Measurements from ENCODE around the gene DAB1.
"Not testable (repeated sequence)": the region's sequence is repeated elsewhere in the genome, so short reads cannot be mapped to it uniquely, and the experiment has no call there.

The DAB1 gene

DNA sequence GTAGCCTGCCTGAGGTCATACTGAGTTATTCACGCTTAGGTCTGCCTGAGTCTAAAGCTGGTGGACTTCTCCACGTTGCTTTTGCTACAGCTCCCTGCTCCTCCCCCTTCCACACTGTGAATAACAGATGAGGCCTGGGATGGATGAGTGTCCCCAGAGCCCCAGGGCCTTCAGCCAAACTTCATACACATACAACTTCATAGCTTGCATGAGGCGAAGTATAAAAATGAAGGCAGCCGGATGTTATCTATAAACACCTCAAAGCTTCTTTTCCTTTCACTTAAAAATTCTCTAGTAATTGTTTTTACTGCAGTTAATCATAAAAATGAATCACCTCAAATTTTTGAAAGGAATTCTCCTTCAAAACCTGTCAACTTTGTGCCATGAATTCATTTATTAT, 70.2 kb downstream of the DAB1 start:
- DNase-seq = no peak

DNA sequence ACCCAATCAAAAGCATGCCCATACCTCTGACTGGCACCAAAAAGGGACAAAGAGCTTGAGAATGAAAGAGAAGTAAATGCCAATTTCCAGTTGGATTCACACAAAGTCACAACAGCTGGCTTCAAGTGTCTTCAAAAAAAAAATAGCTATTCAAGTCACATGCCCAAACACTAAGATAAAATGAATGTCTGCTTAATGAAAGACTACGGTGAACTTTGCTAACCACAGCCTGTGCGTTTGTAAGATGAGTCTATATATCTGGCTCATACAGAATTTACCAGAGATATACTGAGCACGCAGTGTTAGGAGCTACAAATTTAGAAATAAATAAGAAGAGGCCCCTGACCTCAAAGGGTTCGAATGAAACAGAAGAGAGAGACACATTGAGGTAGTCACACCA, 73.2 kb downstream of the DAB1 start:
- no peak for DNase-seq

DNA sequence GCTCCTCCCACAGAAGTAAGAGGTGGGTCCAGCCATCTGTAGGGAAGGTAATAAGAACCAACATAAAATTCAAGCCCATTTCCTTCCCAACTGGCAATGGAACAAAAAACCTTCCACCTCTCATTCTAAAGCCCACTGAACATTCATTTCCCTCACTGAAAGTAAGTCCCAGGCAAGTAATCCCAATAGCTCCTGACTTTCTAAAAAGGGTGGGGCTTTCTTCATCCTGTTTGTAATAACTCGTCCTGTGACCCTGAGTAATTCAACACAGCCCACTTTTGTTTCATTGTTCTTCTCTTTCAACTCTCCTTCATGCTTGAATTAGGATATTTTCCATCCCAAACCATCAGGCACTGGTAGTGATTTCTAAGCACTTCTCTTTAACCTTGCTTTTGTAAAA, 74.9 kb downstream of the DAB1 start:
- DNase-seq = no peak

DNA sequence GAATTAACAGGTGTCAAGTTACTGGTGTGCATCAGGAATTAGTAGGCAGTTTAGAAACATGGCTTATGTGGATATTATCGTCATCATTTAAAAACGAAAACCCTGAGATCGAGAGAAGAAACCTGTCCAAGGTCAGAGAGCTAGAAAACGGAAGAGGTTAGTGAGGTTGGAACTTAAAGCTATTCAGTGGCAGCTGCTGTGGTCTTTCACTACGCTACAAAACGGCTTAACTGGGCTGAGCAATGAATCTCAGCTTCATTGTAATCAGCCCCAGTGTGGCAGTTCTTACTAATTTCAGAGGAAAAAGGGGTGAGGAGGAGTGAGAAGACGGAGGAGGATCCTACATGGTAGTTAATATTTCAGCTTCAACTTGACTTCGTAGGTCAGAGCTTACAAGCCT, 77.9 kb downstream of the DAB1 start:
- DNase-seq = no peak

DNA sequence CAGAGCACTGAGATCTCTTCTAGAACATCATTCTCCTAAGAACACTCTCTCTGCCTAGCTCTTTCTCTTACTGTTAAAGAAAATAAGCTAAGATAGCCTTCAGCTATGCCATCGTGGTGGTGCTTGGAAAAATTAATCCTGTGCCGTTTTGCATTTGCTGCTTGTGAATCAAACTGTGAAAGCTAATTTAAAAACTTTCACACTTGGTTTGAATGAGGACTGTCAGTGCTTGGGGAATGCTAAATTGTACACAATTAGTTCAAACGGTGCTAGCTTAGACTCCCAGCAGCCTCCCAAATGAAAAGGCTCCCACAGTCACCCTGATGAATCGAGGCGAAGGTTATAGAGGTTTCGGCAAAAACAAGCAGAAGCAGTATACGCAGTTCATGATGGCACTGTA, 79.6 kb downstream of the DAB1 start:
- no peak for DNase-seq

DNA sequence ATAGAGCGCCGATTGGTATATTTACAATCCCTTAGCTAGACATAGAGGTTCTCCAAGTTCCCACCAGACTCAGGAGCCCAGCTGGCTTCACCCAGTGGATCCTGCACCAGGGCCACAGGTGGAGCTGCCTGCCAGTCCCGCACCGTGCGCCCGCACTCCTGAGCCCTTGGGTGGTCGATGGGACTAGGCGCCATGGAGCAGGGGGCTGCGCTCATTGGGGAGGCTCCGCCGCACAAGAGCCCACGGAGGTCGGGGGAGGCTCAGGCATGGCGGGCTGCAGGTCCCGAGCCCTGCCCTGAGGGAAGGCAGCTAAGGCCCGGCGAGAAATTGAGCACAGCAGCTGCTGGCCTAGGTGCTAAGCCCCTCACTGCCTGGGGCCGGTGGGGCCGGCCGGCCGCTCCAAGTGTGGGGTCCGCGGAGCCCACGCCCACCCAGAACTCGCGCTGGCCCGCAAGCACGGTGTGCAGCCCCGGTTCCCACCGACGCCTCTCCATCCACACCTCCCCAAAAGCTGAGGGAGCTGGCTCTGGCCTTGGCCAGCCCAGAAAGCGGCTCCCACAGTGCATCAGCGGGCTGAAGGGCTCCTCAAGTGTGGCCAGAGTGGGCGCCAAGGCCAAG, 80.5 kb downstream of the DAB1 start:
- not testable (repeated sequence) for DNase-seq

DNA sequence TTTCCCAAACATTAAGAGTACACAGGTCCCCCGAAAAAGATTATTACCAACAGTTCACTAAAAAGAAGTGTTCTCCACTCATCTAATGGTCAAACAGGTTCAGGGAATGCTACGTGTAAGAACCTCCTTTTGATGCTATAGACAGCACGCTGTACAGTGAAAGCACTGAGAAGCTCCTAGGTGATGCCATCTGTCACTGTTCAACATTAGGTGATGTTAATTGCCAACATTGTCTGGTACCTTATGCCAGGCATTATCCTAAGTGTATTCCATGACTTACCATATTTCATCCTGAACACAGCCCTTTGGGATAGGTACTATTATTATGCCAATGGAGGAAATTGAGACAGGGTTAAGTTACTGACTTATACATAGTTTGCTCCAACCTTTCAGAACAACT, 82.1 kb downstream of the DAB1 start:
- DNase-seq = no peak

DNA sequence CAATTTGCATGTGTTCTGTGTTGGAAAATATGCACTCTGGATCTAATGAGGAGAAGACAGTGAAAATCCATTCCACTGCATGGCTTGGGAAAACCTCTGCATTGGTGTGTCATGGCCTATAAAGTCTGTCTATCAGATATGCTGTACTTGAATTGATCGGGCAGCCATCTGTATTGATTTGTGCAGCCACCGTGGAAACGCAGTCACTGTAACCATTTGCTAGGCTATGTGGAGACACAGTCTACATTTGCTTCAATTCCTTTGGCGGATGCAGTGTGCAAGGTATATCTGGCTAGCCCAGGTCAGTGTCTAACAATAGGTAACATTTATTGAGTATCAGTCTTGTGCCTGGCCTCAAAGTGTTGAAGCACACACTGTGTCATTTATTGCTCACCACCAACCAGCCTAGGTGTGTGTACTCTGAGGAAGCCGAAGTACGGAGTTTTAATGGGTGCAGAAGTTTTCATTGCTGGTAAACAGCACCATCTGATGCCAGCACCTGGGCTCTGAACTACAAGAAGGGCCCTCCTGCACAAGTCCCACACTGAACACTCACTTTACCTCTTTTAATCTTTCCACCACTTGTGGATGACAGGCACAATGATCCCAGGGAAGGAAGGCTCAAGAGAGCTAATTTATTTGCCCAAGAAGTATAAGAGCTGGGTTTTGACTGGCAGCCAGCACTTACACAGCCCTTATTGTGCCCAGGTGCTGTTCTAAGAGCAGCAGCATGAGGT, 83.4 kb downstream of the DAB1 start:
- no peak for DNase-seq

DNA sequence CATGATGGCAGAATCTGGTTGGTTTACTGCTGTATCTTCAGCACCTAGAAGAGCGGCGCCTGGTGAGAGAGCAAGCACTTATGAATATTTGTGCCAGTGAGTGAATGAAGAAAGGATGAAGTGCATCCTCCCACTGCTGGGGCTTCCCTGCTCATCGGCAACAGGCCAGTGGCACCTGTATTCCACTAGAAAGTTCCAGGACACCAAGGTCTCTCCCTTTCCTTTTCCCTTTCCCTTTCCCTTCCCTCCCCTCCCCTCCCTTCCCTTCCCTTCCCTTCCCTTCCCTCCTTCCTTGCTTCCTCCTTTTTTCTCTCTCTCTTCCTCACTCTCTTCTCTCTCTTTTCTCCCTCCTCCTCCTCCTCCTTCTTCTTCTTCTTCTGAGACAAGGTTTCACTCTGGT, 86.2 kb downstream of the DAB1 start:
- no peak for DNase-seq

DNA sequence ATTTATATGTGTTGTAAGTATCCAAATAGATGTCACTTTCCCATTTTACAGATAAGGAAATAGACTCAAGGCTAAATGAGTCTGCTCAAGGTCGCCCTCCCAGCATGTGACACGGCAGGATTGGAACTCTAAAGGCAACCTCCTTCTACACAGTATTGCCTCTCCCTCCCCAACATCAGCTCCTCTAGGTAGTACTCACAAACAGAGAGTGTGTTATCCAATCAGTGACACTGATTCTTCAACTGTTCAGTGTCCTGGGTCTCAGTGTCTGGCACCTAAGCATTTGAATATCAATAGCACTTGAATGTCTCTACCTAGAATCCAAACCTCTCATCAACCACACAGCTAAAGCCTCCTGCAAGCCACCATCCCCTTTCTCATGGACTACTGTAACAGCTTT, 87.1 kb downstream of the DAB1 start:
- DNase-seq = no peak

DNA sequence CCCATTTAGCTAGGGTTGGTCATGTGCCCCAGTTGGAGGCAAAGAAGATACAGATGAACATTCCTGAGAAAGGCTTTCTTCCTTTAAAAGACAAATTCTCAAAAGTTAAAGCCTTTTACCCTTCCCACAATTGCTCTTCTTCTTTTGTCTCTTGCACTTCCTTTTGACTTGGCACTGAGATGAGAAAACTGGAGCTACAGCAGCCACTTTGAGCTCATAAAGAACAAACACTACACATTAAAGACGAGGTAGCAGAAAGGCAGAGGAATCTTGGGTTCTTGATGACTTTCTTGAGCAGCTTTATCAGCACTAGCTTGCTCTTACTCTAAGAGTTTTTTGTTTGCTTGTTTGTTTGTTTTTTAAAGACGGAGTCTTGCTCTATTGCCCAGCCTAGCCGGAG, 92.2 kb downstream of the DAB1 start:
- DNase-seq = no peak

DNA sequence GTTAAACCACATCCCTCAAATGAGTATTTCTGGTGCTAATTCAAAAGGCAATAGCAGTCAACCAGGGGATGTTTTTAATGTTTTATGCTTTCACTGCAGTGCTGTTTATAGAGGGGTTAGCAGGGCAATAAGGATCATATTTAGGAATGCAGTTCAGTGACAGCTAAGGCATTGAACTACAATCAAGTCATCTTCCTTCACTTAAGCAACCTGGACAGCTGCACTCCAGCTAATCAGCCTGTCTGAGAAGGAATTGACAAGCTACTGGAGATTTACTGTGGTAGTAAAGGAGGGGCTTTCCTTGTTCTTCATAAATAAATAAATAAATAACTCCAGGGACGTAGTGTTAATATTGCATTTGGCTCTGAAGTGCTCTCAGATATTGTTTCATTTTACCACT, 93.9 kb downstream of the DAB1 start:
- DNase-seq = no peak

DNA sequence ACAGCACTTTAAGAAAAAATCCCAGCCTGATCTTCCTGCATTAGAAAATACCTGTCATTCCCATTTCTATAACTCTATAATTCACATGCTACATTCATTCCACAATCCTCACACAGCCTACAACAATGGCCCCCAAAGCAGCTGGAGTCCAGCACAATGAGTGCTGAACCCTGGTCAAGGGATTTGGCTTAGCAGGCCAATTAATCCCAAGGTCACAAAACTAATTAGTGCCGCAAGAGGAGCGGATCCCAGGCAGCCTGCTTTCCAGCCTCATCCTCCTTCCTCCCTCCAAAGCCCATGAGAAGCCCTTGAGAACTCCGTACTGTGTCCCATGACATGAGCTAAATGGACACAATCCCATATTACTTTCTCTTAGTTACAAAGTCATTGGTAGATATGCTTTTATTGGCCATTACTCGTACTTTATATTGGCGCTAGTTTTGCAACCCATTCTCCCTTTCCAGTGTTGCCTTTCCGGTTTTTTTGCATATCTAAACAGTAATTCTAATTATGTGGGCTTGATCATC, 94.8 kb downstream of the DAB1 start:
- no peak for DNase-seq

DNA sequence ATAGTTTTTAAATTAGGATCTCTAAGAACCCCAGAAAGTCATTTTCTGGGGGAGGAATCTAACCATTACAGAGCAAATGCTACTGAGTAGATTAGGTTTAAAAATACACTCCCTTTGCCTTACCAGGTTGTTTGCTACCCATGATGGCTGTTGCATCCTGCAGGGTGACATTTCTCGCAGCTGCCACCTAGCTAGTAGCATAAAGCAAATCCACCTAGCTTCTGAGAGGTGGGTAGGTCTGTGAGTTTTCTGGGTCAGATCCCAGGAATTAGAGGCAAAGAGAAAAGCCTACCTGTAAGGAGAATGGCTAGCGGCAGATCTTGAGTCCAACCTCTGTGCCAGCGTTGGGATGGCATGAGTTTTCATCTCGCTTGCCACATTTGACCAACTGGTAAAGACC, 95.9 kb downstream of the DAB1 start:
- no peak for DNase-seq

DNA sequence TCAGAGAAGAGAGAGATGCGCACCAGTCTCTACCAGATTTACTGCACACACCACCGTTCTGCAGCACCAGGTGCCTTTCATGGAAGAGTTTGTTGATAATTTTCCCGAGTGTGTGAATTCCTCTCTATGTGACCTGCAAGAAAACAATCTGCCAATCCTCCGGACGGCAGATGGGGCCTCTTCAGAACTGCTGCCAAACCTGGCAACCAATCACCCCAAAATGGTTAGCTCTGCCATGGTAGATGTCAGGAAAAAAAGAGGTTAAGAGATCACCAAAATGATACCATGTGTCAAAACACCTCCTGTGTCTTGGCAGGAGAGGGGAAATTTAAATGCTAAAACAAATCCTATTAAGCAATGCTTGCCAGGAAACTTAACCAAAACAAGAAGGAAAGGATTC, 96.5 kb downstream of the DAB1 start:
- DNase-seq = no peak

DNA sequence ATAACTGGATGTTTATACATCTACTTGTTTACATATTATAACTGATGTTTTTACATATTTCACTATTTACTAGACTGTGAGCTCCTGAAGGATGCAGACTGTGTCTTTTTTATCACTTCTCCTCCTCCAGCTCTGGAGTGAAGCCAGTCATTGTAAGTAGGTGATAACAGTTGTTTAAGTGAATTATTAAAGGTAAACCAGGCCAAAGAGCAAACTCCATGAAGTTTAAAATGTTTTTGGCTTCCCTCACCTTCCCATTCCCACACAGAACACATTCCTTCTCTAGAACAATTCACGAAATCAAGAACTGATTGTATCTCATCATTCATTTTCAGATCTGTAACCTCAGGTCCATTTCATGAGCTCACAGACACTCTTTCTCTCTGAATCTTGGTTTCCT, 98.3 kb downstream of the DAB1 start:
- DNase-seq = no peak

DNA sequence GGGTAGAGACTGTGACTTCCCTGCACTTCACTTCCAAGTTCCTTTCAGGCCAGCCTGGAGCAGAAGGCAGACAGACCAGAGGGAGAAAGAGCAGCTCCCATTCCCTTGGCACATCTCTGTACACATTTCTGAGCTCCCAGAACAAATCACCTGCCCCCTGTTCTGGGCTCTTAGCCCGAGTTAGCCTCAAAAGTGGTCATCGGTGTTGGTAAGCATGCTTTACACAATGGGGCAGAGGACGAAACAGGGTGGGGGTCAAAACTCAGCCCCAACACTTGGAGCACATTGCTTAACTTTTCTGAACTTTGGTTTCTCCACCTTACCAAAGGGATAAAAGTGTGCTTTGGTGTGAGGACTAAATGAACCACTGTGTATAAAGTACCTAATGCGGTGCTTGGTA, 98.7 kb downstream of the DAB1 start:
- no peak for DNase-seq

DNA sequence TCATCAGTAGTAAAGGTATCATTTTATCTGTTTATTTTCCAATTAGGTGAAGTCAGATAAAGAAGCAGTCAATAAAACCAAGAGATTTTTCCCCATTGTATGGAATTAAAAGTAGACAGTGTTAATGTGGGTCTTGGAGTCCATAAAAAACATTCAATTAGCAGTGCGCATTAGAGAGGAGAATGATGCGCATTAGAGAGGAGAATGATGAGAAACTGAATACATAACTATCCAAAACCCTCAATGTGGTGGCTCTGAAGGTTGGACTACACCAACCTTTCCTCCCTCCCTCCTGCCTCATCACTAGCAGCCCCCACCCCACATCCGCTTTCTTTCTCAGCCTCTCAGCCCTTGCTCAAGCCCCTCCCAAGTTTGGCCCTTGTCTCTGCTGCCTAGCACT, 99.5 kb downstream of the DAB1 start:
- no peak for DNase-seq

DNA sequence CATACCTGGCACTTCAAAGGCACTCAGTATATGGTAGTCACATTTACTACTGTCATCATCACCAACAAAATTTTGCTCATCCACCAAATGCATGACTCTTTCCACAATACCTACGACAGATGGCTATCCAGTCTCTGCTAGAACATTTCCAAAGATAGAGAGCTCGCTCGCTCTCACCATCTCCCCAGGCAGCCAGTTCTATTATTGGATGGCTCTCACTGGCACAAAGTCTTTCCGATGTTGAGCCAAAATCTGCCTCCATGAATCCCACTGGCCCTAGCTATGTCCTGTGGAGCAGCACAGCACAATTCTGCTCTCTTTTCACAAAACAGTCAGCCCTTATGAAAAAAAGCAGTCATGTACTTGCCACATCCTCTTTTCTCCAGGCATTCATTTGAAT, 102.1 kb downstream of the DAB1 start:
- DNase-seq = no peak

DNA sequence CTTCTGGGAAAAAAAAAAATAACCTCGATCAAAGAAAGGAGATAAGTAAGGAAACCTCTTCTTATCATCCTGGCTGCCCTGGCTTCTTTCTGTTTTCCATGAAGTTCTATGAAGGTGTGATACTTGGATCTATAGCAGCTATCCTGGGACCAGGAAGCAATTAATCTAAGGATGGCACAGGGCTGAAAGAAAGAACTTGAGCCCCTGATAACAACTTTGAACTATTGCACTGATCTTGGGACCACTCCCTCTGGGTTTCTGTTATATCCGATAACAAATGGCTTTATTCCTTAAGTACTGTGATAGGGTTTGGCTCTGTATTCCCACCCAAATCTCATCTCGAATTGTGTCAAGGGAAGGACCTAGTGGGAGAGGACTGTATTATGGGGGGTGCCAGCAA, 104.1 kb downstream of the DAB1 start:
- DNase-seq = no peak

DNA sequence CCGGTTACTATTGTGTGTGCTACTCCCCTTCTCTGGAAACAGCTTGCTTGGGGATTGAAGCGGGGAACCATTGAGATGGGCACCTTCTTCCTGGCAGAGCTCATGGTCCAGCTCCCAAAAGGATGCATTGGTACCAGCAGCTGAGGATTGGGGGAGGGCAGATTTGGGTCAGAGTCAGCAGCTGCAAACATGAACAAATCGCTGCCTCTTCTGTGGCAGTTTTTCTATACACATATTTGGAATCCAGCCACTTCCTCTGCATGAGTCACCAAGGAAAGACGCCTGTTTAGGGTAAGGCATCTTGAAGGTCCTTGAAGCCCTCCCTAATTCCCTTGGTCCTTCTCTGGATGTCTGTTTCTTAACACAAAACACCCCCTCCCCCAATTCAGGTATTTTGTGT, 104.7 kb downstream of the DAB1 start:
- DNase-seq = no peak

DNA sequence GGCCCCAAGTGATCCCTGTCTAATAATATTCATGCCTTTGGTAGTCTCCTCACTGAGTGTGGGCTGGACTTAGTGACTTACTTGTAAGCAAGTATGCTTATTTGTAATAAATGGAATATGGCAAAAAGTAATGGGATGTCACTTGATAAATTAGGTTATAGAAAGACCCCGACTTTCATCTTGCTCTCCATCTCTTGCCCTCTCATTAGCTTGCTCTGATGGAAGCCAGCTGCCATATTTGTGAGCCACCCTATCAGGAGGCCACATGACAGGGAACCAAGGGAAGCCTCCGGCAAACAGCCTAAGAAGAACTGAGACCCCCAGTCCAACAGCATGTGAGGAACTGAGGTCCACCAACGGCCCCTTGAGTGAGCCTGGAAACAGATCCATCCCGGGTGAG, 107.0 kb downstream of the DAB1 start:
- no peak for DNase-seq

DNA sequence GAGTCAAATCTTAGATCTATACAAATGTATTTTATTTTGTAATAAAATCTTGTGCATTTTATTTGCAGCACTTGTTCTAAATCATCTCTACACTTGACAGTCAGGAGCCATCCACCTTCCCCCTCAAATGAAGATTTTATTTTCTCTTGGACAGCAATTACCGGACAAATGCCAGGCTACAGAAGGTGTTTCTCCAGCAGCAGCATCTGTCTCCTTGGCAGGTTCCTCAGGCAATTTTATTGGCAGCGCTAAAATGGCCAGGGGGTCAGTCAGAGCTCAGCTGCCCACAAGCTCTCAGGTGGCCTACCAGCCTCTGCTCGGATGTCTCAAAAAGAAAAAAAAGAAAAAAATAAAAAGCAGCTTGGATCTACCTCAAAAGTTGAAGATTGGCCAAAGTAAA, 107.6 kb downstream of the DAB1 start:
- DNase-seq = no peak

DNA sequence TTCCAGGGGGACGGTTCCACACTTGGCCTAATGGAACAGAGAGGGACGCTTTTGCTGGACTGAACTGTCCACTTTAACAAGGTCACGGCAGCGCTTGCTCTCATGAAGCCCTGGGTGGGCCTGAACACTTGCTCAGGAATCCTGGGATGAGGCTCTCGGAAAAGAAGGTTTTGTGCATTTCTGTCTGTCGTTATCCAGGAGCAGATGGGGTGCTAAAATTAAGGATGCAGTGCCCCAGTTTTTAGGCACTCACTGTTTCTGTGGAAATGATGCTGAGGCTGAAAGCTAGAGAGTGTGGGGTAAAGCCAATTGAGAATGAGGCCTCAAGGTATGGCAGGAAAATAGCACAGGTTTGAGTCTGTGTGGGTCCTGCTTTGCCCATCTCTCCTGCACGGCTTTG, 111.0 kb downstream of the DAB1 start:
- DNase-seq = no peak

DNA sequence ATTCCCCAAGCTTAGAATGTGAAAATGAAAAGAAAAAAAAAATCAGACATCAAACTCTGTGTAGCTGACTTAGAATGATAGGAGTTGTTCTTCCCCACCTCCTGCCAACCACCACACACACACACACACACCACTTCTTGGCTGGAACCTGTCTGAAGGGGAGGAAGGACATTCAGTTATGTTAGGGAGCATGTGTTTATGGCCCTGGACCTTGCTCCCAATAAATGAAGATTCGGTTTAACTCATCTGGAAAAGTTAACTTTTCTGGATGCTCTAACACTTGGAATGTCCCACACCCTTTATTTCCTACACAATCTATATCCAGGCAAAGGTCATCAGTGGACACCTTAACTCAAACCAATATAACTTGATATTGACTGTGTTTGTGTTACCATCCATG, 112.4 kb downstream of the DAB1 start:
- no peak for DNase-seq
